GM21717 (cell line): ENCODE data around the gene GPR37.

Experiments
- ATAC-seq: cut with Tn5 transposase; IDR thresholded peaks from one replicate; pipeline ENCODE4 v1.9.1; 2021; ENCODE audit warnings: mild to moderate bottlenecking, moderate library complexity; ENCODE audit not compliant: unreplicated experiment

The GPR37 gene

DNA sequence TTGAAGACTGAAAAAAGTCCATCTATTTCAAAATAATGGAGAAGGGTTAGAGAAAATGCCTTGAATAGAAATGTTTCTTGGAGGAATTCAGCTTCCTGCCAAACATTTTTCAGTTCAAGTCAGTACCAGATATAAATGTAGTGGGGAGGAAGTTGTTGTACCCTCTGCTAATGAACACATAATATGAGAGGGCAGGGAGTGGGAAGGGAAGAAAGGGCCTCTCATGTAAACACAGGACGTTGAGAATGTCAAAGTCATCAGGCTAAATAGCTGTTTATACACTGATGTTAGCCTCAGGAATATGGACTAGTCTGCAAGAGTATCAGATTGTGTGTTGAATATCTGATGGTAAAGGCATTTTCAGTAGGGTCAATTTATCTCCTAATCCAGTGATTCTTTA, 37.0 kb downstream of the GPR37 start:
- ATAC-seq, result no peak

GRCh38 chr7:124724507-124725192, 40.9 kb downstream of the GPR37 start:
- no peak for ATAC-seq

GRCh38 chr7:124724079-124724478, 41.5 kb downstream of the GPR37 start:
- ATAC-seq, result no peak

DNA sequence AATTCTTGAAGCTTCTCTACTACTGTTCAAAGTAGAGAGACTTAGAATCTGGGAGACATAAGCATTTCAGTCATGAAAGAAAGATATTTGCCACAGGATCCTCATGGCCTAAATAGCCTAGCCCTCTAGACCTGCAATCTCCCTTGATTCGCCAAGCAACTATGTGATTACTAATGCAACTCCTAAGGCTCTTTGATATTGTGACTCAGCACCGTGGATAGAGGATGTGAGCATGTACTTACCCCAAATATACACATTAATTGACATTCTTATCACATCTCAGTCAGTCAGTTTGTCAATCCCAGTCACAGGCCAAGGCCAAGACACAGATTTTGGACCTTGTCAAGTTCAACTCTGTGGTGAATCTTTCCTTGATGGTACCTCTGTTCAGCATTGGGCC, 42.6 kb downstream of the GPR37 start:
- ATAC-seq, result no peak

- ATAC-seq, result no peak
These were observed 43.3 kb downstream of the GPR37 start for GRCh38 chr7:124722292-124722691.

DNA sequence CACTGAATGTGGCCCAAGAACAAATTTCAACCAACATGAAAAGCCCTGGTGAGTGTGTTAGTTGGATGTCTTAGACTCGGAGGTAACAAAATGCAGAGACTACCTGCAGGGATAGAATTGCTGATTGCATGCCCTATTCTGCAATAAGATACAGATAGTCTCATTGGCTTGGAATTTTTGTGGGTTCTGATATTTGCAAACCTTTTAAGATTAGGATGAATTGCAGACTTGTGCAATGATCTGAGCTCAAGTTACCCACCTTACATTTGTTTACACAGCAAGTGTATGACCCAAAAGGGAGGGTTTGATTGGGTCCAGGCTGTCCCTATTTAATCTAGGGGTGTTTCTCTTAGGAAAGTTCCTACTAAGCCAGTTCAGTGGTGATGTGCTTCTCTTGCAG, 45.4 kb downstream of the GPR37 start:
- no peak for ATAC-seq

- no peak for ATAC-seq
These were observed 47.4 kb downstream of the GPR37 start for GRCh38 chr7:124718032-124718766.

- no peak for ATAC-seq
These were observed 48.7 kb downstream of the GPR37 start for GRCh38 chr7:124716894-124717293.

GRCh38 chr7:124713086-124713485, 52.5 kb downstream of the GPR37 start:
- no peak for ATAC-seq

GRCh38 chr7:124712017-124712416, 53.6 kb downstream of the GPR37 start:
- ATAC-seq, result no peak

DNA sequence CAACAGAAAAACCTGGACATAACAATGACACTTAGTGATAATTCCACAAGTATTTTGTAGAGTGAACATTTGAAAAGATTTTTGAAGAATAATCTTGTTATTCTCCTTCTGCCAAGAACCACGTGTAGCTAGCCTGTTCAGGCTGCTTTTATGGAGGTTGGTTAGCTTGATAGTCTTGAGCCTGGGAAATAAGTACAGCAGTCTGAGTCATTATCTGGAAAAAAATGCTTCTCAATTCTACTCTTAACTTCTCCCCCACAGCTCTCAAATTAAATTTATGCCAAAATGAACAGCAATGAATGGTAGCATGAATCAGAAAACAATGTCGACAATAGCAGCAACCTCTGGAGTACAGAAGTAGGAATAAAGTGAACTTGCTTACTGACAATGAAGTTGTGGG, 63.2 kb downstream of the GPR37 start:
- no peak for ATAC-seq

DNA sequence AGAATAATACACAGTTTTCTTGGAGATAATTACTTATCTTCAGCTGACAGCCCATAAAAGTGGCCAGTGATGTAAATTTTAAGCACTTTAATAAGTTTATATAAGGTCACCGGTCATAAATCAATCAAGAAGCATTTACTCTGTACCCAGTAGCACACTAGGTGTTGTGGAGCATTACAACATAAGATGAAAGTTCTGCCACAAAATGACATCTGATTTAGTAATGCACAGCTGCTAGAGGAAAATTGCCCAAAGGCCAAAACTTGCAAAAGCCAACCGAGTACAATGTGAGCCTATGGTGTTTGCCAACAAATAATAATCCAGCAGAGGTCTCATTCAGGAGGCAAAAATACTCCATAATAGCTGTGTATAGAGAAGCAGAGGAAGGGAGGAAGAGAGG, 63.6 kb downstream of the GPR37 start:
- no peak for ATAC-seq

GRCh38 chr7:124700655-124701054, 64.9 kb downstream of the GPR37 start:
- ATAC-seq, result no peak

DNA sequence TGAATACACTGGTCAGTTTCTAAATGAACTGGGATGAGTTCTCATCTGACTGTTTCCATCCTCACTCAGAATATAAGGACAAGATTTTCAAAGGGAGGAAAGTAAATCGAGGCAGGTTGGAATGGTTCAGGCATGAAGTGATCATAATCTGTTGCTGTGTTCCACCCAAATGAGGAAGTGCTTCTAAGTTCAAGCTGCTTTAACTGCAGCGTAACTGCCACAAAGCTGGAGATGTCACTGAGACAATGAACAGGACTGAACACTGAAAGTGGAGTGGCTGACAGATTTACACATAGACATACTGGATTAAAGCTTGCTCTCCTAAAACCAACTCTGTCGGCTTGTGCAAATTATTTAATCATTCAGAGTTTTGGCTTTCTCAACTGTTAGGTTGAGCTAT, 66.6 kb downstream of the GPR37 start:
- ATAC-seq, result no peak

- no peak for ATAC-seq
These were observed 67.8 kb downstream of the GPR37 start for GRCh38 chr7:124697746-124698145.
